DOHH2 (cell line): ENCODE data around the gene KITLG.

Experiments
- H3F3A ChIP-seq: fragments of 200-600 bp; sonication (generic), shearing (Covaris generic); 2 replicates; pipeline ENCODE4 v1.6.0; 2016; ENCODE audit warnings: antibody characterized with exemption, mild to moderate bottlenecking; ENCODE audit not compliant: control insufficient read depth, insufficient read depth
- H3K27ac ChIP-seq: fragments of 200-600 bp; sonication (generic); 2 replicates; pipeline ENCODE4 v1.5.1; 2014; ENCODE audit warnings: low read depth, mild to moderate bottlenecking, low read length, moderate library complexity
- H3K27me3 ChIP-seq: fragments of 200-600 bp; sonication (generic); 2 replicates; pipeline ENCODE4 v1.6.1; 2014; ENCODE audit warnings: mild to moderate bottlenecking, low read length, mixed read lengths; ENCODE audit not compliant: control insufficient read depth
- H3K36me3 ChIP-seq: fragments of 200-600 bp; sonication (generic); 2 replicates; pipeline ENCODE4 v1.6.1; 2014; ENCODE audit warnings: mild to moderate bottlenecking, low read length, moderate library complexity, mixed read lengths; ENCODE audit not compliant: control insufficient read depth
- H3K4me1 ChIP-seq: fragments of 200-600 bp; sonication (generic); 2 replicates; pipeline ENCODE4 v1.6.1; 2014; ENCODE audit warnings: mild to moderate bottlenecking, low read length, mixed read lengths; ENCODE audit not compliant: control insufficient read depth
- H3K4me2 ChIP-seq: fragments of 200-600 bp; sonication (generic); 2 replicates; pipeline ENCODE4 v1.6.0; 2014; ENCODE audit warnings: mild to moderate bottlenecking, low read length, moderate library complexity
- H3K4me3 ChIP-seq: fragments of 200-600 bp; sonication (generic); 2 replicates; pipeline ENCODE4 v1.5.1; 2014; ENCODE audit warnings: mild to moderate bottlenecking, low read length, mixed read lengths
- H3K79me2 ChIP-seq: fragments of 200-600 bp; sonication (generic); 2 replicates; pipeline ENCODE4 v1.6.1; 2014; ENCODE audit warnings: mild to moderate bottlenecking, low read length, mixed read lengths; ENCODE audit not compliant: control insufficient read depth
- H3K9me2 ChIP-seq: fragments of 200-600 bp; sonication (generic); replicated peaks from 2 replicates; pipeline ENCODE4 v1.6.1; 2014; ENCODE audit warnings: mild to moderate bottlenecking, low read length, mixed read lengths; ENCODE audit not compliant: control insufficient read depth
- H3K9me3 ChIP-seq: fragments of 200-600 bp; sonication (generic); 2 replicates; pipeline ENCODE4 v1.6.1; 2014; ENCODE audit warnings: antibody characterized with exemption, low read length, mixed read lengths; ENCODE audit not compliant: control insufficient read depth, insufficient read depth
- H4K20me1 ChIP-seq: fragments of 200-600 bp; sonication (generic); 2 replicates; pipeline ENCODE4 v1.6.0; 2014; ENCODE audit warnings: low read depth, mild to moderate bottlenecking, antibody characterized with exemption, low read length, moderate library complexity; ENCODE audit not compliant: control insufficient read depth, insufficient read depth
- EZH2phosphoT487 ChIP-seq: fragments of 200-600 bp; sonication (generic); IDR thresholded peaks from 2 replicates; pipeline ENCODE4 v1.6.1; 2017; ENCODE audit warnings: borderline replicate concordance, mild to moderate bottlenecking, antibody characterized with exemption, low read length, moderate library complexity, mixed read lengths
- TF ChIP-seq, protein P1 (sequence below): fragments of 200-600 bp; sonication (generic); IDR thresholded peaks from one replicate; pipeline ENCODE4 v1.5.1; 2014; ENCODE audit warnings: antibody characterized with exemption, mild to moderate bottlenecking, low read depth, low read length; ENCODE audit not compliant: poor library complexity, severe bottlenecking

KITLG gene

DNA sequence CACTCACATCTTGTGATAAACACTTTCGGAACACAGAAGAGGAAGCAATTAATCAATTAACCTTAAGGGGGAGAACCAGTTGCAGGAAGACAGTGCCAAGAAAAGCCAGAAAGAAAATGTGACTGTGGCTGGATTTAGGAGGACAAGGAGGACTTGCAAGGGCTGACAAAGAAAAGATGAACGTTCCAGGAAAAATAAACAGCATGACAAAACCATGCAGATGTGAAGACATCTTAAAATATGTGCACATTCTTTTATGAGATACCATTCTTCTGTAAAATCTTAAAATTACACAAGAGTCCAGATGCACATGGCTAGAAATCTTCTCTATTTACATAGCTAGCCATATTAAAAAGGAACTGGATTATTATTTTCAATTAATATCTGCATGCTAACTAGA, 33.4 kb downstream of the KITLG start:
- H3K9me2 ChIP-seq: no peaks in the 10 kb centered on the region
- no peaks in the 10 kb centered on the region for H4K20me1 ChIP-seq
- H3F3A ChIP-seq: no peaks in the 10 kb centered on the region
- H3K4me1 ChIP-seq: no peaks in the 10 kb centered on the region
- H3K4me3 ChIP-seq: no peak overlapping the region
- H3K79me2 ChIP-seq: no peaks in the 10 kb centered on the region
- H3K27ac ChIP-seq: no peak overlapping the region
- no peak for TF ChIP-seq EZH2phosphoT487
- TF ChIP-seq, protein P1, sequence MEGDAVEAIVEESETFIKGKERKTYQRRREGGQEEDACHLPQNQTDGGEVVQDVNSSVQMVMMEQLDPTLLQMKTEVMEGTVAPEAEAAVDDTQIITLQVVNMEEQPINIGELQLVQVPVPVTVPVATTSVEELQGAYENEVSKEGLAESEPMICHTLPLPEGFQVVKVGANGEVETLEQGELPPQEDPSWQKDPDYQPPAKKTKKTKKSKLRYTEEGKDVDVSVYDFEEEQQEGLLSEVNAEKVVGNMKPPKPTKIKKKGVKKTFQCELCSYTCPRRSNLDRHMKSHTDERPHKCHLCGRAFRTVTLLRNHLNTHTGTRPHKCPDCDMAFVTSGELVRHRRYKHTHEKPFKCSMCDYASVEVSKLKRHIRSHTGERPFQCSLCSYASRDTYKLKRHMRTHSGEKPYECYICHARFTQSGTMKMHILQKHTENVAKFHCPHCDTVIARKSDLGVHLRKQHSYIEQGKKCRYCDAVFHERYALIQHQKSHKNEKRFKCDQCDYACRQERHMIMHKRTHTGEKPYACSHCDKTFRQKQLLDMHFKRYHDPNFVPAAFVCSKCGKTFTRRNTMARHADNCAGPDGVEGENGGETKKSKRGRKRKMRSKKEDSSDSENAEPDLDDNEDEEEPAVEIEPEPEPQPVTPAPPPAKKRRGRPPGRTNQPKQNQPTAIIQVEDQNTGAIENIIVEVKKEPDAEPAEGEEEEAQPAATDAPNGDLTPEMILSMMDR: no peak
- no peaks in the 10 kb centered on the region for H3K36me3 ChIP-seq
- no peaks in the 10 kb centered on the region for H3K9me3 ChIP-seq
- H3K4me2 ChIP-seq: no peak overlapping the region
- H3K27me3 ChIP-seq: no peaks in the 10 kb centered on the region

DNA sequence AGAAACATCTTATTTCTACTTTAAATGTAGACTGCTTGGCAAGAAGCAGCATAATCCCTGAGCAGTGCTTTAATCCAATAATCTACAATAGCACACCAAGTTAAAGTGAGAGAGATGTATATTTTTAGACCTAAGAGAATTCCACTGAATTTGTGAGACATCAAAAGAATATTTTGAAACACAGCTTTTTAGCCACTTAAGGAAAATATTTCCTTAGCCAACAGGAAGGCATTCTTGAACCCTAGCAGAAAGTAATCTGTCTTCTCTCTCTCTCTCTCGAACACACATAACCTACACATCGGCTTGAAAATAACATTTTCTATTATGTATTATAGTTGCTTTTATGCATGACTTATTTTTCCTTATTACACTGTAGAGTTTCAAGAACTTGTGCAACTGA, 34.0 kb downstream of the KITLG start:
- H3K4me2 ChIP-seq: no peak overlapping the region
- no peaks in the 10 kb centered on the region for H3K79me2 ChIP-seq
- TF ChIP-seq EZH2phosphoT487: no peak
- TF ChIP-seq, protein P1: no peak

DNA sequence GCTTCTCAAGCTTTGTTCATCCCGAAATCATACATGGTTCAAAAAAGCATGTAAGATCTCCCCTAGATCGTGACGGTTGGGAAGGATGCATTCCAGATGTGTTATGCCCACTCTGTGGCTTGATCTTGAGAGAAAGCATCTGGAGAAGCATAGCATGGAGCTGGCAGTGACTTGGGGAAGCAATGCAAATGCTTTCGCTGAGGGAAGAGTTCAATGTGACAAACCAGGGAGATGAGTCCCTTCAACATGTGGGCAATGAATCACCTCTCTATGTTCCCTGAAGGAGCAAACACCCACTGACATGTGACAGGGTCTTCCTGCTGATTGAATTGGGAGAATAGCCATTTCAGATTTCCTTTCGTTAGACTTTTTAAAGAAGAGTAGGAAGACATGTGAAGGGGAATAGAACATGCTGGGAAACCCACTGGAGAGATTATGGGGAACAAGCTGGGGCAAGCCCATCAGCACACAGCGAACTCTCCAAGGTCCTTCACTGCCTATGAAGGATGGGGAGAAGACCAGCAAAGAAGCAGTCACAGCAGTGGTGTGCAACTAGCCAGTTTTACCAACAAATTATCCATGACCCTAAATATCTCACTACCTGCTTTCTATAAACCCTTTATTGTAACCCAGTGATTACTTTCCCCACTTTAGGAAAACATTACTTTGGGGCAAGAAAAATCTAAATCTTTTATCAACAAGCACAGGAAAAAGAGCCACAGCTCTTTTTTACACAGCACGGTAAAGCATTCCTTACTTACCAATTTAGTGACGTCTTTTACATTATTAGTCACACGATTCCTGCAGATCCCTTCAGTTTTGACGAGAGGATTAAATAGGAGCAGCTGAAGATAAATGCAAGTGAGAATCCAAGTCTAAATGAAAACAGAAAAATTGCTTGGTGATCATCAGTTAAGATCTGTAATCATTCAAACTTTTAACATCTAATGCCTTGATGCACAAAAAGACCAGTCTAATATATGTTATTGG, 35.0 kb downstream of the KITLG start:
- Histone ChIP-seq H3K9me3 (no peaks in the 10 kb centered on the region), H3K4me1 (no peaks in the 10 kb centered on the region), H3K9me2 (no peaks in the 10 kb centered on the region), H3K27me3 (no peaks in the 10 kb centered on the region), H3K27ac (no peak overlapping the region), H3K36me3 (no peaks in the 10 kb centered on the region), H3K4me3 (no peak overlapping the region), H3K79me2 (no peaks in the 10 kb centered on the region), H3F3A (no peaks in the 10 kb centered on the region), H4K20me1 (no peaks in the 10 kb centered on the region), H3K4me2 (no peak overlapping the region)
- TF ChIP-seq EZH2phosphoT487: no peak
- TF ChIP-seq, protein P1: no peak

More for the DNA sequence above, 34.0 kb downstream of the KITLG start:
- no peaks in the 10 kb centered on the region for H4K20me1 ChIP-seq
- no peaks in the 10 kb centered on the region for H3K4me1 ChIP-seq
- no peaks in the 10 kb centered on the region for H3K9me2 ChIP-seq
- H3K27me3 ChIP-seq: no peaks in the 10 kb centered on the region
- H3K9me3 ChIP-seq: no peaks in the 10 kb centered on the region
- H3K27ac ChIP-seq: no peak overlapping the region
- H3F3A ChIP-seq: no peaks in the 10 kb centered on the region
- no peaks in the 10 kb centered on the region for H3K36me3 ChIP-seq
- H3K4me3 ChIP-seq: no peak overlapping the region
